PC-3 (cell line): ENCODE measurements around the gene HTR4. TPM values are rescaled to one million over a fixed set of nuclear protein-coding genes. Genes with fewer than 3 reads are reported as not detected.

ENCODE experiments used
- ATAC-seq: fragments of 200-7000 bp; cut with Tn5 transposase; 2 replicates; pipeline ENCODE4 v1.9.1; 2020; ENCODE audit warnings: mild to moderate bottlenecking, moderate library complexity
- BruUV-seq: library from RNA; stranded (reverse); fragments of 400-500 nt; replicated peaks from 2 replicates; lab custom pipeline; 2021; lab: Mats Ljungman, UMichigan
- CTCF ChIA-PET: fragments of 300-600 bp; sonication (Branson Sonifier 250); formaldehyde crosslinking; loops from one replicate; lab custom pipeline; 2022; ENCODE audit warnings: antibody characterized with exemption; lab: Charles Lee
- POLR2A ChIA-PET: fragments of 300-600 bp; sonication (Branson Sonifier 250); formaldehyde crosslinking; loops from one replicate; lab custom pipeline; 2022; ENCODE audit warnings: antibody characterized with exemption; ENCODE audit not compliant: unreplicated experiment; lab: Charles Lee
- DNase-seq: peaks from one replicate; pipeline ENCODE4 v3.0.0-alpha.2; 2015
- H2AFZ ChIP-seq: fragments of 300-600 bp; sonication (generic); 2 replicates; pipeline ENCODE4 v1.6.0; 2016; ENCODE audit warnings: antibody characterized with exemption, low read length
- H3F3A ChIP-seq: fragments of 300-600 bp; sonication (generic); one replicate; pipeline ENCODE4 v1.6.0; 2017; ENCODE audit warnings: antibody characterized with exemption, low read length, control low read depth, mild to moderate bottlenecking; ENCODE audit not compliant: unreplicated experiment
- H3K27ac ChIP-seq: fragments of 300-600 bp; sonication (generic); 2 replicates; pipeline ENCODE4 v1.5.1; 2016; ENCODE audit warnings: mild to moderate bottlenecking, low read length
- H3K27me3 ChIP-seq: fragments of 300-600 bp; sonication (generic); 2 replicates; pipeline ENCODE4 v1.6.1; 2016; ENCODE audit warnings: low read length, mixed read lengths
- H3K36me3 ChIP-seq: fragments of 300-600 bp; sonication (generic); 2 replicates; pipeline ENCODE4 v1.6.1; 2016; ENCODE audit warnings: low read depth, mixed run types, low read length, mixed read lengths
- H3K4me1 ChIP-seq: fragments of 300-600 bp; sonication (generic); 2 replicates; pipeline ENCODE4 v1.5.1; 2016; ENCODE audit warnings: low read length; ENCODE audit not compliant: insufficient read depth
- H3K4me2 ChIP-seq: fragments of 300-600 bp; sonication (generic); 2 replicates; pipeline ENCODE4 v1.6.0; 2016; ENCODE audit warnings: low read length
- H3K4me3 ChIP-seq: fragments of 300-600 bp; sonication (generic); 2 replicates; pipeline ENCODE4 v1.5.1; 2016; ENCODE audit warnings: mild to moderate bottlenecking, low read length, mixed read lengths
- H3K79me2 ChIP-seq: fragments of 300-600 bp; sonication (generic); 2 replicates; pipeline ENCODE4 v1.6.1; 2017; ENCODE audit warnings: low read length, mixed read lengths
- H3K9ac ChIP-seq: fragments of 300-600 bp; sonication (generic); 2 replicates; pipeline ENCODE4 v1.6.0; 2016; ENCODE audit warnings: mild to moderate bottlenecking, low read length
- H3K9me2 ChIP-seq: fragments of 300-600 bp; sonication (generic); replicated peaks from 2 replicates; pipeline ENCODE4 v1.6.1; 2016; ENCODE audit warnings: mixed run types, low read length, mixed read lengths
- H3K9me3 ChIP-seq: fragments of 300-600 bp; sonication (generic); 2 replicates; pipeline ENCODE4 v1.6.1; 2016; ENCODE audit warnings: low read length, mixed read lengths
- H4K20me1 ChIP-seq: fragments of 300-600 bp; sonication (generic); 2 replicates; pipeline ENCODE4 v1.6.1; 2016; ENCODE audit warnings: low read length, mixed read lengths
- EZH2 ChIP-seq: fragments of 300-600 bp; sonication (generic); IDR thresholded peaks from one replicate; pipeline ENCODE4 v1.6.1; 2017; ENCODE audit warnings: antibody characterized with exemption, mild to moderate bottlenecking, low read length; ENCODE audit not compliant: unreplicated experiment
- EZH2phosphoT487 ChIP-seq: fragments of 300-600 bp; sonication (generic); IDR thresholded peaks from 2 replicates; pipeline ENCODE4 v1.6.1; 2018; ENCODE audit warnings: mild to moderate bottlenecking, antibody characterized with exemption, low read length, borderline replicate concordance
- intact Hi-C: fragments of 100-400 bp; cut with micrococcal nuclease; formaldehyde crosslinking; loops from 2 replicates; pipeline ENCODE4 v1.9.0; 2023
- total RNA-seq: library from RNA; depleted of rRNA; stranded (reverse); fragments of >200 nt; gene quantifications from 2 replicates; pipeline ENCODE4 v1.2.3, GENCODE V29; 2014
- TF ChIP-seq, protein P1 (sequence below): fragments of 300-600 bp; sonication (generic); conservative IDR thresholded peaks from 2 replicates; pipeline ENCODE4 v1.5.1; 2017; ENCODE audit warnings: antibody characterized with exemption, low read depth, mild to moderate bottlenecking, low read length

The HTR4 gene
- total RNA-seq, 1 experiment from 2014 or later: not detected

DNA sequence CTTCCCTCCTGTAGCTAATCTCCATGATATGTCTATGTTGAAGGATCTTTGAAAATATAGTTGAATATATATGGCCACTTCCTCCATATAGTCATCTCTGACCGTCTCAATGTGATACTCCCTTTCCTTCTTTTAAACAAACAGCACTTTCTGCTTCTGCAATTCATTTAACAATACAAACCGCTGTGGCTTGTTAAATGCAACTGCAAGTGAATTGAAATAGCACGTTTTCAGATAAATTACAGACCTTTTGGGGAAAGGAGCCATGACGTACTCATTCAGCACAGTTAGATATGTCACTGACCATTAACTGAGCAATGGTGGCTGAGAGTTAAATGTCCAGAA is 188.1 kb downstream of the HTR4 start:
- Histone ChIP-seq H3K9ac (no peak overlapping the region), H2AFZ (no peak overlapping the region), H3K9me2 (no peaks in the 10 kb centered on the region), H3K36me3 (no peaks in the 10 kb centered on the region), H3K9me3 (no peaks in the 10 kb centered on the region), H3K4me3 (no peak overlapping the region), H3K4me2 (no peak overlapping the region), H3K27me3 (peaks cover 16% of the 10 kb centered on the region), H3K79me2 (no peaks in the 10 kb centered on the region), H4K20me1 (no peaks in the 10 kb centered on the region), H3K4me1 (peaks cover 16% of the 10 kb centered on the region), H3K27ac (no peak overlapping the region), H3F3A (no peaks in the 10 kb centered on the region)
- BruUV-seq: no TSS peak
- intact Hi-C loops: no loop called here
- no peak for DNase-seq
- TF ChIP-seq EZH2 (no peak), EZH2phosphoT487 (no peak)
- TF ChIP-seq, protein P1, sequence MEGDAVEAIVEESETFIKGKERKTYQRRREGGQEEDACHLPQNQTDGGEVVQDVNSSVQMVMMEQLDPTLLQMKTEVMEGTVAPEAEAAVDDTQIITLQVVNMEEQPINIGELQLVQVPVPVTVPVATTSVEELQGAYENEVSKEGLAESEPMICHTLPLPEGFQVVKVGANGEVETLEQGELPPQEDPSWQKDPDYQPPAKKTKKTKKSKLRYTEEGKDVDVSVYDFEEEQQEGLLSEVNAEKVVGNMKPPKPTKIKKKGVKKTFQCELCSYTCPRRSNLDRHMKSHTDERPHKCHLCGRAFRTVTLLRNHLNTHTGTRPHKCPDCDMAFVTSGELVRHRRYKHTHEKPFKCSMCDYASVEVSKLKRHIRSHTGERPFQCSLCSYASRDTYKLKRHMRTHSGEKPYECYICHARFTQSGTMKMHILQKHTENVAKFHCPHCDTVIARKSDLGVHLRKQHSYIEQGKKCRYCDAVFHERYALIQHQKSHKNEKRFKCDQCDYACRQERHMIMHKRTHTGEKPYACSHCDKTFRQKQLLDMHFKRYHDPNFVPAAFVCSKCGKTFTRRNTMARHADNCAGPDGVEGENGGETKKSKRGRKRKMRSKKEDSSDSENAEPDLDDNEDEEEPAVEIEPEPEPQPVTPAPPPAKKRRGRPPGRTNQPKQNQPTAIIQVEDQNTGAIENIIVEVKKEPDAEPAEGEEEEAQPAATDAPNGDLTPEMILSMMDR: no peak
- ATAC-seq: no peak
- ChIA-PET CTCF (interaction anchor here (0.8 kb wide), 1 partner anchor 265 kb away, joined by 3 read pairs; no protein-coding TSS in a partner anchor), POLR2A (no interaction called here)

GRCh38 chr5:148465381-148466235 is 188.7 kb downstream of the HTR4 start:
- H3K4me3 ChIP-seq: no peak overlapping the region
- no peaks in the 10 kb centered on the region for H3K9me3 ChIP-seq
- no peak for DNase-seq
- H4K20me1 ChIP-seq: no peaks in the 10 kb centered on the region
- TF ChIP-seq EZH2: no peak
- TF ChIP-seq EZH2phosphoT487: no peak
- TF ChIP-seq, protein P1: no peak
- BruUV-seq: no TSS peak
- H3K4me1 ChIP-seq: peaks cover 12% of the 10 kb centered on the region
- POLR2A ChIA-PET: no interaction called here
- peaks cover 16% of the 10 kb centered on the region for H3K27me3 ChIP-seq
- no peaks in the 10 kb centered on the region for H3K36me3 ChIP-seq
- H3K9me2 ChIP-seq: no peaks in the 10 kb centered on the region
- no peak overlapping the region for H3K27ac ChIP-seq
- no peak overlapping the region for H3K4me2 ChIP-seq
- intact Hi-C loops: no loop called here
- H3F3A ChIP-seq: no peaks in the 10 kb centered on the region
- no peak overlapping the region for H3K9ac ChIP-seq
- no peak for ATAC-seq
- CTCF ChIA-PET: interaction anchor here (0.8 kb wide), 1 partner anchor 265 kb away, joined by 3 read pairs; no protein-coding TSS in a partner anchor
- H2AFZ ChIP-seq: no peak overlapping the region
- no peaks in the 10 kb centered on the region for H3K79me2 ChIP-seq

DNA sequence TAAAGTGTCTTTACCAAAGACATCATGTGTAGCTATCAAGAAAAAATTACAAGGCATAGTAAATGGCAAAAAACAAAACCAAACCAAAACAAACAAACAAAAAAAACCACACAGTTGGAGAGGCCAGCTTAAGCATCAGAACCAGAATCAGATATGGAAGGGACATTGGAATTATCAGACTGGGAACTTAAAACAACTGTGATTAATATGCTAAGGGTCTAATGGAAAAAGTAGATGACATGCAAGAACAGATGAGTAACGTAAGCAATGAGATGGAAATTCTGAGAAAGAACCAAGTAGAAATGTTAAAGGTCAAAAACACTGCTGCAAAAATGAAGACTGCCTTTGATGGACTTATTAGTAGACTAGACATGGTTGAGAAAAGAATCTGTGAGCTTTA is 194.7 kb downstream of the HTR4 start:
- DNase-seq (no peak), ATAC-seq (no peak)
- TF ChIP-seq, protein P1: no peak
- TF ChIP-seq EZH2: no peak
- no peaks in the 10 kb centered on the region for H3K79me2 ChIP-seq
- no peaks in the 10 kb centered on the region for H3K9me3 ChIP-seq
- H3K4me2 ChIP-seq: no peak overlapping the region
- H3K9ac ChIP-seq: no peak overlapping the region
- no peaks in the 10 kb centered on the region for H3K4me1 ChIP-seq
- no peaks in the 10 kb centered on the region for H4K20me1 ChIP-seq
- no peaks in the 10 kb centered on the region for H3K36me3 ChIP-seq
- BruUV-seq: no TSS peak
- H3K4me3 ChIP-seq: no peak overlapping the region
- no peak overlapping the region for H3K27ac ChIP-seq
- H3K27me3 ChIP-seq: peaks cover 22% of the 10 kb centered on the region
- H3F3A ChIP-seq: no peaks in the 10 kb centered on the region
- H2AFZ ChIP-seq: no peak overlapping the region
- ChIA-PET POLR2A (no interaction called here), CTCF (interaction anchor here (1.2 kb wide), 1 partner anchor 271 kb away, joined by 5 read pairs; no protein-coding TSS in a partner anchor)
- H3K9me2 ChIP-seq: no peaks in the 10 kb centered on the region
- intact Hi-C loops: no loop called here
